ENCODE data around the gene NPM1. TPM values are rescaled to one million over a fixed set of nuclear protein-coding genes. Genes with fewer than 3 reads are reported as not detected.

The NPM1 gene
- total RNA-seq, 1 experiment from 2014 or later: 3,122 TPM

- Mint-ChIP-seq H3K27ac (no peak overlapping the region), H3K4me3 (no peak overlapping the region; a peak in 1 of 5 replicates), H3K9me3 (no peaks in the 10 kb centered on the region; a peak in 1 of 5 replicates), H3K4me1 (peaks cover 22 to 40% of the 10 kb centered on the region in 2 experiments), H3K27me3 (ENCODE audit: low read depth) (peaks cover 50% of the 10 kb centered on the region), H3K36me3 (ENCODE audit: insufficient read depth in 1 of 3, low read depth in 3 of 3) (no peaks in the 10 kb centered on the region)
- H3K27me3 ChIP-seq (ENCODE audit: insufficient read depth, low read length): peaks cover 13% of the 10 kb centered on the region; the same call in 1 of the 2 replicates
- H4K20me1 ChIP-seq (ENCODE audit: control insufficient read depth, insufficient read depth, insufficient read length): peaks cover 2% of the 10 kb centered on the region
- WGBS (ENCODE audit: extremely low coverage, insufficient read length, low lambda C conversion rate): no CpG with 5 or more reads among the region's 26 CpGs
- H3T11ph ChIP-seq (ENCODE audit: low read length): no peak overlapping the region
- H3K4ac ChIP-seq (ENCODE audit: low read depth, low read length): no peak overlapping the region
- H4K91ac ChIP-seq (ENCODE audit: insufficient read length, low read depth, low read length): no peak overlapping the region
- TF ChIP-seq CTCF (conservative IDR thresholded peaks at IDR 0.05): no peak
- H3K79me1 ChIP-seq (ENCODE audit: insufficient read depth, low read depth, low read length, poor library complexity, severe bottlenecking): no peaks in the 10 kb centered on the region
- H4K5ac ChIP-seq (ENCODE audit: insufficient read length, low read depth, low read length): no peak overlapping the region
- no peaks in the 10 kb centered on the region for H3K79me2 ChIP-seq (ENCODE audit: insufficient read depth, low read length)
- H3K4me2 ChIP-seq (ENCODE audit: insufficient read depth, insufficient read length, low read length): no peak overlapping the region
- H2BK120ac ChIP-seq (ENCODE audit: low read depth, low read length, poor library complexity, severe bottlenecking): no peak overlapping the region
- H3K14ac ChIP-seq (ENCODE audit: insufficient read depth, low read length): no peak overlapping the region
- no peak overlapping the region for H3K27ac ChIP-seq (ENCODE audit: insufficient read length, low read depth, low read length)
- H3K18ac ChIP-seq (ENCODE audit: insufficient read length, low read depth, low read length): no peak overlapping the region
- no peak overlapping the region for H2BK5ac ChIP-seq (ENCODE audit: insufficient read length, low read length)
- H2AK5ac ChIP-seq (ENCODE audit: insufficient read length, low read length): no peak overlapping the region
- H3K56ac ChIP-seq (ENCODE audit: insufficient read length, low read depth, low read length): no peak overlapping the region
- no peak overlapping the region for H2BK20ac ChIP-seq (ENCODE audit: low read depth, low read length, poor library complexity, severe bottlenecking)
- H3K9me3 ChIP-seq (ENCODE audit: control insufficient read depth, low read depth, low read length): no peaks in the 10 kb centered on the region
- H2BK15ac ChIP-seq (ENCODE audit: low read depth, low read length): no peak overlapping the region
- peaks cover 16% of the 10 kb centered on the region for H3K23me2 ChIP-seq (ENCODE audit: insufficient read length, low read depth, low read length, poor library complexity, severe bottlenecking)
- H2BK12ac ChIP-seq (ENCODE audit: insufficient read length, low read depth, low read length): no peak overlapping the region
- H3K9ac ChIP-seq (ENCODE audit: extremely low read depth, insufficient read length, low read length): no peak overlapping the region
- DNase-seq: peak; percentile 52
- H3K4me1 ChIP-seq (ENCODE audit: insufficient read depth, low read length): no peaks in the 10 kb centered on the region; the same call in 1 of the 2 replicates
- H2AFZ ChIP-seq (ENCODE audit: low read length): no peak overlapping the region
- H3K23ac ChIP-seq (ENCODE audit: insufficient read length, low read depth, low read length): no peak overlapping the region
- H4K8ac ChIP-seq (replicated peaks; ENCODE audit: insufficient read length, low read depth, low read length): no peak overlapping the region
These were observed 35.4 kb downstream of the NPM1 start for GRCh38 chr5:171422902-171423663.
